NCI-H187 treated with DMSO at 0.1 percent for 48 hours (cell line): Measurements from ENCODE around the gene PIEZO2.
"Not testable (repeated sequence)": the region's sequence is repeated elsewhere in the genome, so short reads cannot be mapped to it uniquely, and the experiment has no call there.

ENCODE experiments used
- DNase-seq: peaks from one replicate; lab custom pipeline; 2025; lab: John Stamatoyannopoulos, UW

Gene PIEZO2

GRCh38 chr18:10681581-10682367 is 467.6 kb downstream of the PIEZO2 start:
- no peak for DNase-seq

DNA sequence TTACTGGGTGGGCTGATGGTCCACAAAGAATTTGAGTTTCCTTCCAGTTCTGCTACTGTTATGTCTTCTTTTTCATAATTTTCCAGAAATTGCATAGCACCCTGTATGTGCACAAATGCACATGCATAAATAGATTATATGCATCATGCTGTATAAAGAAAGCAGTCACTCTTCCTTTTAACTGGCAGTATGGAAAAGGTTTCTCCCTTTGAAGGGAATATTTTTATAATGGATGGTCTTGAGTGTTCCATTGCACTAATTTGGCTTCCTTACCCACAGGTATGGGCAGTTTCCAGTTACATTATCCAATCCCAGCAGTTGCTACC is 469.1 kb downstream of the PIEZO2 start:
- no peak for DNase-seq

- no peak for DNase-seq
These were observed 469.7 kb downstream of the PIEZO2 start for GRCh38 chr18:10679557-10680270.

DNA sequence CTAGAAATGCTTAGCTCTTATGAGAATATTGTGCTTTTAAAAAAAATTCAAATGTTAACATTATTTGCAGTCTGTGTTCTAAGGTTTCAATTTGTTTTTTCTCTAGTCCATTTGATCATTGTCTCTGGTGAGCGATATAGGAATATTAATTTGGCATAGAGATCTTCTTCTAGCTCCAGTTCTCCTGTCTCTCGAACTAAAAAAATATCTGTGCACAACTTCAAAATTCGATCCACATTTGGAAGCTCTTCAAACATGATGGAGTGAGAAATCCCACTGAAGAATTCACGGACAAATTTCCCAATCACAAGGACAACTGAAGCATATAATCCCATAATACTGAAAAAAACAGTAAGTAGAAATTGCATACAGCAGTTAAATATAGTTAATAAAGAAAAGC is 477.9 kb downstream of the PIEZO2 start:
- no peak for DNase-seq

DNA sequence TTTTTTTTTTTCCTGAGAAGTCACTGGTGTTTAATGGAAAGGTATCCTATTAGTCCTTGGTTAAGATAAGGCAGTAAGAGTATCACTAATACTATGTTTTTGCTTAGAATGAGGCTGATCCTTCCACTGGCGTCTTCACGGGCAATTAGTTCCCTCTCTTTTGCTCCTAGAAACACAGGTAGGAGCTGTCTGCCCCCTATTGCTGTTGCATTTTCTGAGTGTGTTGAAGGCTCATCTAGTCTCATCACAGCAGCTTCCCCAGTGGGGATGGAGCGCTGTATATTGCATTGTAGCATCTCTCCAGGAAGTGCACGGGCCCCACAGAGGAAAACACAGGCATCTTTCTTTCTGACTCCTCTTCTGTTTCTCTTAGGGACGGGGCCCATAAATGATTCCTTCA is 478.5 kb downstream of the PIEZO2 start:
- DNase-seq: no peak

- DNase-seq: no peak
These were observed 479.8 kb downstream of the PIEZO2 start for GRCh38 chr18:10669441-10670100.

DNA sequence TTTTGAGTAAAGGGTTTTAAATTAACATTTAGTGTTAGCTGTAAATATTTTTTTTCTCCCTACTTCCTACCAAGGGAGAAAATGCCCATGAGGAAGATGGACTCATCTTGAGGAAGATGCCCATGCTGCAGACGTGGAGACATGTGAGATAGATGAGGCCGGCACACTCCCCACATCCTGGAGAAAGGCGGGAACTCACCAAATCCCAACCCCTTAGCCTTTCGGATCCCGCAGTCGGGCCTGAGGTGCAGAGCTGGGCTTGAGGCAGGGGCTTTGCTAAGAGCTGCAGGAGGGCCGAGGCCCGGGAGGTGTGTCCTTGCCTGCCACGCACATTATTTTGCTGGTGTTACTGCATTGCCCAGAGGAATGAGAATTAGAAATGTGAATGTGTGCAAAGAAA is 485.6 kb downstream of the PIEZO2 start:
- DNase-seq: no peak

DNA sequence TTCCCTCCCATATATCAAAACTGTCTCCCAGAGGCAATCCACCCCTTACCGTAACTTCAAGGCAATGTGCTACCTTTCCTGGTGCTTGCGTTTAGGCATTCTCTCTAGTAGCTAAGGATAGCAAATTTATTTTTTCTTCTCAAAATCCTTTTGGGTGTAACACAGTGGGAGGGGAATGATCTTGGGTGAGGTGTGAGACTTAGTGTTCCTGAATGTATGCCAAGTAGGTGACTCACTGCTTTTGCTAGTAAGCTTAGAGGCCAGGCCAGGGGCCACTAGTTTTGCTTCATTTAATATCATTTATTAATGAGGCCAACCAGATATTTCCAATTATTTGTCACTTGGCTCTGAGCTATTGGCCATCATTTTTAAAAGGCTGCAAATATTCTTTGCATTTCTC is 488.1 kb downstream of the PIEZO2 start:
- no peak for DNase-seq

- no peak for DNase-seq
These were observed 489.0 kb downstream of the PIEZO2 start for GRCh38 chr18:10660179-10660884.

DNA sequence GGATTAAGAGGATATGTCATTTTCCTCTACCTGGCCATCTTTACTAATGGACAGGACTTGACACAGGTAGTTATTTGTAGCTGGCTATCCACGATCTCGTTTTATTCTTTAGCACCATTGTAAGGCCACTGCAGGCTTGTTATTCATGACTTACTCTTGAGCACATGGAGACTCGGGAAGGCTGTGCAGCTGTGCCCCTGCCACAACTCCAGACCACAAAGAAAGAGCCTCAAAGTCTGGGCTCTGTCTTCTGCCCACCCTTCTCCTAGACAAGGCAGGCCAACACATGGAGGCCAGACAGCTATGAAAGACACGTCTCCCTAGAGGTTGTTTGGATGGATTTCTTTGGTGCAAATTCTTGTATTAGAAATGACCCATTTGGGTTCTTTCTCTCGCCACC is 489.8 kb downstream of the PIEZO2 start:
- DNase-seq: no peak

- DNase-seq: no peak
These were observed 490.4 kb downstream of the PIEZO2 start for GRCh38 chr18:10659000-10659399.

GRCh38 chr18:10644003-10644402 is 505.4 kb downstream of the PIEZO2 start:
- DNase-seq: not testable (repeated sequence)

- not testable (repeated sequence) for DNase-seq
These were observed 506.3 kb downstream of the PIEZO2 start for GRCh38 chr18:10642915-10643524.

DNA sequence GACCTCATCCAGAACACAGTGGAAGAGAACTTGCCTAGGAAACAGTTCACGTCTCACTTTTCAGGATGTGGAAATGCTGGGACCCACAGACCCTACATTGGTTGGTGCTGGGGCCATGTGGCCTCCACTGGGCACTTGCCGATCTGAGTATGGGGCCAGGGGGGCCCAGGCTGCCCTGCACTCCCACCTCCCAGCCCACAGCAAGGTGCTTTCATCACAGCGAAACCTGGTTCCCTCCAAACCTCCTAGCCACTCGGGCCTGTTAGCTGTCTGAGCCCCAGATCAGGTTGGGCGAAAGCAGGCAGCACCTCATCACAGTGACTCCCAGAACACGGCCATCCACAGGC is 510.9 kb downstream of the PIEZO2 start:
- DNase-seq: not testable (repeated sequence)

GRCh38 chr18:10637858-10638538 is 511.4 kb downstream of the PIEZO2 start:
- DNase-seq: not testable (repeated sequence)

DNA sequence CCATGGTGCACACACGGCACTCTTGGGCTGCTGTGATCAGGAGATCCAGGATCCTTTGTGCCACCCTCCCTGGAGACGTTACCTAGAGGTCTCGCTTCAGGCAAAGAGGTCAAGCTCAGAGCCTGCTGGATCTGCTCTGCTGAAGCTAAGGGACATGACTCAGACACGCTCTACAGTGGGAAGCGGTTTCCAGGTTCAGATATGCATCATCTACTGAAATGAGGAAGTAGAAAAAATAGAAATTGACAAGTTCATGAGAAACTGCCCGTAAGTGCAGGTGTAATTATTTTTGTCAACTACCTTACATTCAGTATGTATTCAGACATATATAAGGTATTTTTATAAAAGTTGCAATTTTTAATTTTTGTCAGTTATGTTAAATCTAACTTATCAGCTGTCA is 520.3 kb downstream of the PIEZO2 start:
- DNase-seq: not testable (repeated sequence)

GRCh38 chr18:10626606-10627213 is 522.7 kb downstream of the PIEZO2 start:
- not testable (repeated sequence) for DNase-seq

DNA sequence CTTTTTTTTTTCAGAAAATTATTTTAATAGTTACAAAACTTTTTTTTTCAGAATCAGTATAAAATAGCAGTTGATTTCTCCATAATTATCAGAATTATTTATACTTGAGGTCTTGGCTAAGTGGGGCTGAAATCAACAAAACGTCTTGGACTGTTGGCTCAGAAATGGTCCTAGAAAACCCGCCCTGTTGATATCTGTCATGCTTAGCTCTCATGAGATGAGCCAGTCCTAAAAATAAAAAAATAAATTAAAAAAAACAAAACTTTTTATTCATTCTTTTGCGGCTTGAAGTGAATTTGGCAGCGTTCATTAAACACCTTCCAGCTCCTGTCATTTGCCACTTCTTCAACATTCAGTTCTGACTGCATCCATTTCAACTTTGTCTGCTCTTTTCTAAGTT is 525.8 kb downstream of the PIEZO2 start:
- not testable (repeated sequence) for DNase-seq

- not testable (repeated sequence) for DNase-seq
These were observed 526.4 kb downstream of the PIEZO2 start for GRCh38 chr18:10622982-10623381.

GRCh38 chr18:10620670-10621329 is 528.6 kb downstream of the PIEZO2 start:
- peak; percentile 25 for DNase-seq
